ENCODE measurements around the gene ARID5B.

GRCh38 chr10:62112963-62113362 lies 211.5 kb downstream of the ARID5B start:
- TF ChIP-seq CTCF (IDR thresholded peaks at IDR 0.05; ENCODE audit: borderline replicate concordance, extremely low read depth, low read length, poor library complexity, severe bottlenecking): no peak
- TF ChIP-seq EZH2 (IDR thresholded peaks at IDR 0.05; ENCODE audit: borderline replicate concordance, low read depth, low read length, severe bottlenecking): no peak
